Keratinocyte (primary cell): ENCODE results near the gene ZNF782. TPM values are rescaled to one million over a fixed set of nuclear protein-coding genes. Genes with fewer than 3 reads are reported as not detected.

Source experiments
- DNase-seq: peaks from one replicate; pipeline ENCODE4 v3.0.0-alpha.2; 2011; ENCODE audit warnings: low read depth, missing footprints, low spot score
- FAIRE-seq: peaks from 2 replicates; lab custom pipeline; 2011; peaks lifted over from hg19 to GRCh38; lab: Jason Lieb, UNC
- H2AFZ ChIP-seq: 2 replicates; pipeline ENCODE4 v1.6.0; 2012; ENCODE audit warnings: low read length, control low read depth, inconsistent platforms; ENCODE audit not compliant: control insufficient read depth
- H3K27ac ChIP-seq: 2 replicates; pipeline ENCODE4 v1.5.1; 2011; ENCODE audit warnings: low read length; ENCODE audit not compliant: control insufficient read depth, insufficient read depth
- H3K27me3 ChIP-seq: 3 replicates; pipeline ENCODE4 v1.6.0; 2011; ENCODE audit warnings: low read length; ENCODE audit not compliant: control insufficient read depth, insufficient read depth; ENCODE audit errors: extremely low read depth
- H3K36me3 ChIP-seq, 2 experiments: 2 replicates in 1 of 2; 3 replicates in 1 of 2; pipeline ENCODE4 v1.5.1; 2011; ENCODE audit warnings: low read length in 2 of 2, mild to moderate bottlenecking in 1 of 2; ENCODE audit not compliant: control insufficient read depth in 2 of 2, insufficient read depth in 2 of 2; ENCODE audit errors: extremely low read depth in 1 of 2
- H3K4me1 ChIP-seq: 3 replicates; pipeline ENCODE4 v1.5.1; 2011; ENCODE audit warnings: low read length; ENCODE audit not compliant: control insufficient read depth, insufficient read depth; ENCODE audit errors: extremely low read depth
- H3K4me2 ChIP-seq: 3 replicates; pipeline ENCODE4 v1.6.0; 2011; ENCODE audit warnings: low read depth, low read length; ENCODE audit not compliant: control insufficient read depth, insufficient read depth; ENCODE audit errors: extremely low read depth
- H3K4me3 ChIP-seq, 3 experiments: fragments of 200-600 bp in 1 of 3; sonication (generic) in 1 of 3; 2 replicates in 2 of 3; 3 replicates in 1 of 3; pipeline ENCODE4 v1.5.1; 2011 to 2016; ENCODE audit warnings: low read length in 3 of 3, mild to moderate bottlenecking in 3 of 3, control low read depth in 2 of 3, inconsistent platforms in 1 of 3, low read depth in 1 of 3, mixed read lengths in 1 of 3, mixed run types in 1 of 3, moderate library complexity in 1 of 3; ENCODE audit not compliant: control insufficient read depth in 2 of 3, insufficient read depth in 2 of 3; ENCODE audit errors: extremely low read depth in 1 of 3
- H3K79me2 ChIP-seq: 2 replicates; pipeline ENCODE4 v1.6.0; 2012; ENCODE audit warnings: low read length; ENCODE audit not compliant: control insufficient read depth, insufficient read depth
- H3K9ac ChIP-seq: 3 replicates; pipeline ENCODE4 v1.6.0; 2011; ENCODE audit warnings: low read length; ENCODE audit not compliant: control insufficient read depth, insufficient read depth; ENCODE audit errors: extremely low read depth
- H3K9me1 ChIP-seq: 3 replicates; pipeline ENCODE4 v1.6.0; 2011; ENCODE audit warnings: low read length; ENCODE audit not compliant: control insufficient read depth, insufficient read depth; ENCODE audit errors: extremely low read depth
- H3K9me3 ChIP-seq: 2 replicates; pipeline ENCODE4 v1.5.1; 2012; ENCODE audit warnings: low read depth, low read length; ENCODE audit not compliant: control insufficient read depth
- H4K20me1 ChIP-seq: 3 replicates; pipeline ENCODE4 v1.6.0; 2011; ENCODE audit warnings: low read length; ENCODE audit not compliant: control insufficient read depth, insufficient read depth; ENCODE audit errors: extremely low read depth
- CTCF ChIP-seq, 3 experiments: IDR thresholded peaks in 1 of 3; conservative IDR thresholded peaks in 1 of 3; optimal IDR thresholded peaks in 1 of 3; 2 replicates in 2 of 3; 3 replicates in 1 of 3; pipeline versions ENCODE3 to v1.5.1; 2011; ENCODE audit warnings: low read length in 3 of 3, mild to moderate bottlenecking in 3 of 3, moderate library complexity in 2 of 3, control low read depth in 1 of 3, inconsistent platforms in 1 of 3; ENCODE audit not compliant: insufficient read depth in 2 of 3; ENCODE audit errors: extremely low read depth in 1 of 3
- EZH2 ChIP-seq: IDR thresholded peaks from one replicate; pipeline ENCODE4 v1.6.1; 2012; ENCODE audit warnings: inconsistent platforms, mild to moderate bottlenecking, low read length, moderate library complexity
- dilution Hi-C: fragments of 300-500 bp; cut with MboI; formaldehyde crosslinking; loops from one replicate; pipeline ENCODE4 v1.7.0; 2020; ENCODE audit warnings: low sequenced_read_pairs; ENCODE audit not compliant: extremely low pct_ligation_motif_present
- polyA plus RNA-seq, 5 experiments: library from polyadenylated mRNA; depleted of rRNA in 3 of 5; stranded (reverse) in 3 of 5; stranded (forward) in 1 of 5; unstranded in 1 of 5; fragments of >200 nt; gene quantifications; 1 replicate in 1 of 5; 2 replicates in 3 of 5; 3 replicates in 1 of 5; pipeline versions ENCODE4 v1.2.1 to v1.2.3, GENCODE V29; 2011 to 2012; ENCODE audit warnings: missing spikeins in 2 of 5, low read depth in 1 of 5, low replicate concordance in 1 of 5

Gene ZNF782
- polyA plus RNA-seq, 1 donor (not counting 4 experiments of a cell fraction or from before 2014, with no cell fraction given) = 2.0 TPM

GRCh38 chr9:96875461-96876142 is 21.3 kb upstream of the ZNF782 start:
- Histone ChIP-seq H2AFZ (peak overlapping the region; percentile 86), H4K20me1 (no peaks in the 10 kb centered on the region), H3K4me1 (peaks cover 21% of the 10 kb centered on the region), H3K27me3 (peaks cover 2% of the 10 kb centered on the region), H3K9me1 (no peaks in the 10 kb centered on the region), H3K4me3 (peak overlapping the region; percentile 45 to 91 (median 85)), H3K9me3 (no peaks in the 10 kb centered on the region), H3K79me2 (no peaks in the 10 kb centered on the region), H3K4me2 (peak overlapping the region; percentile 100), H3K9ac (peak overlapping the region; percentile 95), H3K36me3 (no peaks in the 10 kb centered on the region), H3K27ac (peak overlapping the region; percentile 98)
- dilution Hi-C loops = no loop called here
- DNase-seq (peak; percentile 52), FAIRE-seq (peak; percentile 70)
- TF ChIP-seq CTCF (optimal IDR thresholded peaks at IDR 0.05 in 1 of 3, IDR thresholded peaks at IDR 0.05 in 1 of 3, conservative IDR thresholded peaks at IDR 0.05 in 1 of 3; ENCODE audit: extremely low read depth in 1 of 3, insufficient read depth in 2 of 3, low read length in 3 of 3) = peak; percentile 32 to 37 (median 33)
- no peak for TF ChIP-seq EZH2

- peak; percentile 93 for FAIRE-seq
Observed at GRCh38 chr9:96874947-96875460, 20.7 kb upstream of the ZNF782 start.

More at GRCh38 chr9:96874947-96875460, 20.7 kb upstream of the ZNF782 start:
- Histone ChIP-seq H3K36me3 (no peaks in the 10 kb centered on the region), H3K27ac (peak overlapping the region; percentile 98), H4K20me1 (no peaks in the 10 kb centered on the region), H2AFZ (peak overlapping the region; percentile 86), H3K4me2 (peak overlapping the region; percentile 100), H3K4me1 (peaks cover 21% of the 10 kb centered on the region), H3K27me3 (peaks cover 2% of the 10 kb centered on the region), H3K79me2 (no peaks in the 10 kb centered on the region), H3K9me3 (no peaks in the 10 kb centered on the region), H3K9ac (peak overlapping the region; percentile 95), H3K9me1 (no peaks in the 10 kb centered on the region), H3K4me3 (peak overlapping the region; percentile 45 to 91 (median 85))
- TF ChIP-seq EZH2 = no peak
- no peak for TF ChIP-seq CTCF (optimal IDR thresholded peaks at IDR 0.05 in 1 of 3, IDR thresholded peaks at IDR 0.05 in 1 of 3, conservative IDR thresholded peaks at IDR 0.05 in 1 of 3; ENCODE audit: extremely low read depth in 1 of 3, insufficient read depth in 2 of 3, low read length in 3 of 3)
- DNase-seq = peak; percentile 90
- dilution Hi-C loops = no loop called here
